HCEC 1CT (cell line): Measurements from ENCODE around the gene NEDD4L.
"Not testable (repeated sequence)": the region's sequence is repeated elsewhere in the genome, so short reads cannot be mapped to it uniquely, and the experiment has no call there.

Experiments used
- DNase-seq: peaks from one replicate; pipeline ENCODE4 v3.0.0-alpha.2; 2017

Gene NEDD4L

DNA sequence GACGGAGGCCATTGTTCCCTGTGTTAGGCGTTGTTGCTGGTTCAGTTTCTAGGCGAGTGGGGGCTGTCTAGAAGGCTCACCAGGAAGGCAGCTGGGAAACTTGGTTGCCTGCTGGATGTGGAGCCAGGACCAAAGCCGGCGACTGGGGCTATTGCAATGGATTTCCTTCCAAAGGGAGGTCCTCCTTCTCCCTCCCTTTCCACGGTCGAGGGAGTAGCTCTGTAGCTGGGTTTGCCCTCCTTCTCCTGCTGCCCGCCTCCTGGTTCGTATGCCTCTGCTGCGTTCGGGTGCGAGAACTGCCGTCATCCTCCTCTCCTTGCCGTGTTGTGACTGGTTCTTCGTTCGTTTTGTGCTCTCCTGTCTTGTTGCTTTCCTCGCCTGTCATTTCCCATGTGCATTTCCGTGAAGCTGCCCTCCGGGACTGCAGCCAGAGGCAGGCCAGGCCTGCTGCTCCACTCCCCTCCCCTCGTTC lies 203.4 kb downstream of the NEDD4L start:
- no peak for DNase-seq

DNA sequence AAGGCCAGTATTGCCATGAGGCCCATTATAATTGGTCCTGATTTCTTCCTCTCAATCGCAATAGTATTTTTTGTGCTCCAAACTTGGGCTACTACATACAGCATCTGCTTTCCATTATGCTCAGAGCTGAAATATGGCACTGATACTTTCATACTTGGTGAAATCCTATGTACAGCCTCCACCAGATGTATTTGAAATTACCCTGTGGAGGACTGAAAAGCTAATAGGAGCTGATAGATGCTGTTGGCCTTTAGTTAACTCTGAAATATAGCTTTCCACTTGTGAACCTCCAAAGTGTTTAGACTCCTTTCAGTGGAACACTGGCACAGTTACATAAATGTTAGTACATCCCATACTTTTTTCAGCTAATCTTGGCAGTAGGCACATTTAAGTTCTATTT lies 205.7 kb downstream of the NEDD4L start:
- no peak for DNase-seq

DNA sequence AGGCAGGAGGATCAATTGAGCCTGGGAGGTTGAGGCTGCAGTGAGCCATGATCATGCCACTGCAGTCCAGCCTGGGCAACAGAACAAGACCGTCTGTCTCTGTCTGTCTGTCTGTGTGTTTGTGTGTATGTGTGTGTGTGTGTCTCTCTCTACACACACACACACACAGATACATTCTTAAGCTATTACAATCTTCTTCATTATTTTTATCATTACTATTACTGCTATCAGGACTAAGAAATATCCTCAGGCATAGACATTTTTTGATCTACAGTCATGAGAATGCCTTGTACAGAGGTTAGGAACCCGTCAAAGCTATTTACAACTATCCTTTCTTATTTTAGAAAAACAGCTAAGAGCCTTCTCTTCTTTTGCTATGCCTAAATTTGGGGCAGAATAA lies 207.4 kb downstream of the NEDD4L start:
- no peak for DNase-seq

DNA sequence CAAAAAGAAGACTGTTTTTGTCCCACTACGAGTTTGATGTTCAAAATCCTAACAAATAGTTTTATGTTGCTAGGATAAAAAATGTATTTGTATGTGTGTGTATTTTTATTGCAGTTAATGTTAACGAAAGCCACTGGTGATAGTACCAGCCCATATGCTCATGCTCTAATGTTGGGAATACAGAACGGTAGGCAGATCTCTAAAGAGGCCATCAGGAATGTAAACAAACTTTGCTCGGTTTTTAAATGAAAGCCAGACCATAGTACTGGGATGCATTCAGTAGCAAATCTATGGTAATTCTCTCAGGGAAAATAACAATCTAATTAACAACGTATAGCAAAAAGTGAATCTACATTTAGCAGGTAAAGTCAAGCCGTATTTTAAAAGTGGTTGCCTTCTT lies 208.1 kb downstream of the NEDD4L start:
- DNase-seq, result no peak

DNA sequence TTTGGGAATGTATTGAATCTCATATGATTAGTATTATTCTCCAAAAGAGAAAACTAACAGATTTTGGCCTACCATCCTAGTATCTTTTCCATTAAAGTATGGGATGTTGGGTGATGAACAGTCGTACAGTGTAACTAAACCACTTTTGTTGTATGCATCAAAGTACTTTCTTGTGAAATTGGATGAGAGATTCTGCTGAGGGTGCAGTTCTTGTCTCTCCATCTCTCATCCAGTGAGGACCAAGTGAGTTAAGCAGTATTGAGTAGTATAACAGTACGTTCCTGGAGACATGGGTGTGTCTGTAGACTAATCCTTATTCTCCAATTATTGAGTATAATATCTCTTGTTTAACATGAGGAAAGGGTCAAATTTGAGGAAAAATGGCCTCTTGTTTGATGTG lies 209.3 kb downstream of the NEDD4L start:
- no peak for DNase-seq

DNA sequence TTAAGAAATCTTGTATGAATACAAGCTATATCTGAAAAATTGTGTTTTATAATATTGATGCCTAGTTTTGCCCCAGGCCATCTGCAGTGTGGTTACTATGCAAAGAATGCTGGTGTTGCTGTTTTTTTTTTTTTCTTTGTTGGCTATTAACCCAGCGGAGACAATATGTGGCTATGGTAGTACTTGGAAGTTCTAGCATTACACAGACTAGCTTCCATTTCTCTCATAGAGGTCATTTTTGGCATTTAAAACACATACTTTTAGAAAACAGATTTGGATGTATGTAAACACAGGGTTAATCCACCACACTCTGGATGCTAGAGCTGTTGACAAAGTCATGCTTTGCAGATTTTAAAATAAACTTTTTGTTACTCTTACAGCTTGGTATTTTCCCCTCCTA lies 209.8 kb downstream of the NEDD4L start:
- DNase-seq, result no peak

DNA sequence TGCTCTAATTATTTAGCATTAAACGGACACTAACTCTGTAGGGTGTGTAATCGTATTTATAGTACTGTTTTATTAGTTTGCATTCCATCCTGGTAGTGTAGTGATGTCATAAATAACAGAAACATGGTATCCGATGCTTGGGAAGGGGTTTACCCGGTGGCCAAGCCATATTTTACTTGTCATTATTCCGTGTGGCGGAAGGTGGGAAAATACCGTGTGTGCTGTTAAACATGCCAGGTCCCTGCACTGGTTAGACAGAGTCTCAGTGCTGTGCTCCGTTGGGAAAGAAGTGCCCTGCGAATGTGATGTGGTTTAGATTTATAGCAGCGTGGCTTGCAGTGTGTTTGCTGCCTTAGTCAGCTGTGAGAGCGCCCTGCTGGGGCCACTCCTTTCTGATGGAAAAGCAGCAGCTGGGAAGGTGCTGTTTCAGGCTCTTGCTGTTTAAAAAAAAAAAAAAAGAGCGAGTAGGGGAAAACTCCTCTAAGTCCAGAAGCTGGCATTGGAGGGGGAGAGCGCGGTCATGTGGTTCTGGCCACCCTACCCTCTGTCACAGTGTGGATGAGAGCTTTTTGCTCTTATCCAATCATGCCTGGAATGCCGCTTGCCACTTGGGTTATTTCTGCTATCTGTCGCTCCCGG lies 211.0 kb downstream of the NEDD4L start:
- no peak for DNase-seq

DNA sequence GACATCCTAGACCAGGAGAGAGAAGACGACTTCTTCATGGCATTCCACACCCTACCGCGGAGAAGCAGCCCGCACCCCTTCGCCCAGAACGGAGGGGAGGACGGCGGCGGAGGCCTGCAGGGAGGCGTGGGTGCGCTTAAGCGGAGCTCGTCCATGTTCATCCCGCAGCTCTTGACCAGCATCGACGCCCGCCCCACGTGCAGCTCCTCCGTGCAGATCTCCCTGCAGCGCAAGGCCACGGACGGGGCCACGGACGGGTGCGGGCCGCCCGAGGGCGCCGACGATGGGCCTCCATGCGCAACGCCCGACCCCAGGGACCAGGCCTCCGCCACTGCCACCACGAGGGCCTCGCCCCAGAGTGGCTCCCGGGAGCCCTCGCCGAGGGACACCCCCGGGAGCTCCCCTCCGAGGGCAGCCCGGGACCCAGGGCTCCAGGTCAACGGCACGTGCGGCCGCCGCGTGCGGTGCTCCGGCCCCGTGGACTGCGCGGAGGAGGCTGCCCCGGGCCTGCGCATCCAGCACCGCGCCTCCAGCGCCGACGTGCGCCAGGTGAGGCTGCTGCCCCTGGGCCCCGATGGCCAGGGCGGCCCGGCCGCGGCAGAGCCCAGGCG lies 211.8 kb downstream of the NEDD4L start:
- DNase-seq, result no peak

DNA sequence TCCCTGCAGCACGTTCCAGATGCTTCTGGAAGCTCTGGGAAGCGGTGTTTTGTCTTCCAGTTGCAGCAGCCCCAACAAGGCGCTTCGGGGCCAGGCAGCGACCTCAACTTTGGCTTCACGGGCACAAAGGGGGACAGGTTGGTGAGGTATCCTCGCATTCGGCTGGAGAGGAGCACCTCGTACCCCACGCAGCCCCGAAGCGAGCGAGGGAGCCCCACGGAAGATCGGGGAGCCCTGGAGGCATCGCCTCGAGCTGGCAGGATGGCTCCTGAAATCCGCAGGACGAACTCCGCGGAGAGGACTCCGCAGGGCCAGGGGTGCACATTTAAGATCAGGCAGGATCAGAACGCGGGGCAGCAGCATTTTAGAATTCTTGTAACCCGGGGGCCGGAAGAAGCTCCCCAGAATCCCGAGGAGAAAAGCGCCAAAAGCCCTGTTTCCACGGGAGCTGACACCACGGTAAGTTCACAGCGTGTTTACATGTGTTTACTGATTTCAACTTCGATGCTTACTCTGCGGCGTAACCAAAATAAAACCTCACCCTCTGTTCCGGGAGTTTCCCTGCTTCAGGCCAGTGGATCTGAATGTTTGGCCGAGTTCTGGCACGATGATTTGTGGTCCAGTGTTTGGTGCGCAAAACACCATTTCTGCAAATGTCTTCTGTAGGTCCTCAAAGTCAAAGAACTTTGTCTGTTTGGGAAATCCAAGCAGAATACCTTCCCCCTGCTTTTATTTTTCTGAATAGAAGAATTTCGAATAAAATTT lies 212.5 kb downstream of the NEDD4L start:
- DNase-seq, result no peak

DNA sequence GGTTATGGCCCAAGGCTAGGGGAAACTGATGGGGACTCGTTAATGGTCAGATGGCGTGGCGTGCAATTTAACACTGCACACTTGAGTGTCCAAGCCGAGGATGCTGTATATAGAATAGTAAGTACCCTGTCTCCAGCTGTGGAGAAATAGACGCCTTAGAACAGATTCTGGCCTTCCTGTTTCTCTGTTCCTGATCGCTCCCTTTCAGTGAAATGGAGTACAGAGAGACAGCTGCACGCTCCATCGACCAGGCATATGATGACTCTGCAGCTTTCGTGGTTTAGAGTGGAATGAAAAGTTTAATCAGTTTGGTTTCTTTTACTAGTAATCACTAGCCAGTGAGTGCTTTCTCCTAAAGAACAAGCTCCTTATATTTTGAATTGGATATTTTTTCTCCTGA lies 213.4 kb downstream of the NEDD4L start:
- DNase-seq, result no peak

DNA sequence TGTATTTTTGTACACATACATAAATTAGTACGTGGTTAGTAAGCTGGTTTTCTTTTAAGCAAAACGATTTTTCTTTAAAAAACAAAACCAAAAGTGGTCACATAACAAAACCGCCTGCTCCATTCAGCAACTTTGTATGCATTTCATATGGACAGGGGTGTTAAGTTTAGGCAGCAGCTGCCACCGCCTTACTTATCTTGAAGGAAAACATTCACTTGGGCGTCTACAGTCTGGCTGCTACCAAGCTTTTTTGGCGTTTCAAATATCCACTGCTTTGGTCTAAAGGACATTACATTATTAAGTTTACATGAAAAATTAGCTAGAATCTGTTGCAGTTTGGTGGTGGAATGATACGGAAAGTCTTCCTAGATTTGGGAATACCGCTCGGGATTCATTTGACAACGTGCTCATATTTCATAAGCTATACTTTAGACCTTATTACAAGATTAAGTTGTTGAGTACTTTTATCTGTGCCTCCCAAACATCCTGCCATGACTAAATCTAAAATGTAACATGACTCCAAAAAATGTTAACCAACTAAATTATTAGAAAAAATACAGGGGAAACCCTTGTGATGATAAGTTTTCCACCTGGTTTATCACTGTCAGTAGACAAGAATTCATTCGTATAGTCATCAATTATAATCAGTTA lies 214.8 kb downstream of the NEDD4L start:
- DNase-seq, result no peak

DNA sequence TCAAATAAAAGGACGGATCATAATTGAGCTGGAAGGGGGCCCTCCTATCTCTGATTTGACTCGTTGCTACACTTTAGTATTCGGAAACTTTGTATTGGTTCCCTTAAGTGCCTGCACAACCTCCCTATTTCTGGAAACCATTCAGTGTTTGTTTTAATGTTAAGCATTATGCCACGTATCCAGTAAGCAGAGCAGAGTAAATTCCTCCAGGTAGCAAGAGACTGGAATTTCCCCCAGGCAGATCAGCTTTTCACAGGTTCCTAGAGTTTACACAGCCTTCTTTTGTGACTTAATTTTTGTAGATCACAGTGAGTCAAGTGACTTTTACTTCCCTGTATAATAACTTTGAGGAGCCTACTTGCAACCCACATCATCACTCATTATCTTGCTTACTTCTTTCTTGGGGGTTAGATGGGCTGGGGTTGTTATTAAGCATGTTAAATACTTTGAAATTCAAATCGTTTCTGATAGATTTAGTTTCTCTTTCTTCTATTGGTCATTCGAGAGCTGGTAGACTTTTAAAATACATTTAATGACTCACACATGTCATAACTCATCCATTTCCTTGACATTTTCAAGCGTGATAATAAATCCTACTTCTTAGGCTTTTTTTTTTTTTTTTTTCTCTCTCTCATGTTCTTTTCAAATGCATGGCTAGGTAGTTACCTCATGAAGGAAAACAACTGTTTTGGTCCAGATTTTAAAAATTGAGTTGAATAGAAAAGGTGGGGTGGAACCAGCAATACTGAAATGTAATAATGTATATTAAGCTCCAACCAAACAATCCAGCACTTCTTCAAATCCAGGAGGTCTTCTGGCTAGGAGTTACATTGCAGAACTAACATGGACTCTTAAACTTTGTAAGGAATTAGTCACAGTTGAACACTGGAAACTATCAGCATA lies 219.3 kb downstream of the NEDD4L start:
- peak; percentile 60 for DNase-seq

DNA sequence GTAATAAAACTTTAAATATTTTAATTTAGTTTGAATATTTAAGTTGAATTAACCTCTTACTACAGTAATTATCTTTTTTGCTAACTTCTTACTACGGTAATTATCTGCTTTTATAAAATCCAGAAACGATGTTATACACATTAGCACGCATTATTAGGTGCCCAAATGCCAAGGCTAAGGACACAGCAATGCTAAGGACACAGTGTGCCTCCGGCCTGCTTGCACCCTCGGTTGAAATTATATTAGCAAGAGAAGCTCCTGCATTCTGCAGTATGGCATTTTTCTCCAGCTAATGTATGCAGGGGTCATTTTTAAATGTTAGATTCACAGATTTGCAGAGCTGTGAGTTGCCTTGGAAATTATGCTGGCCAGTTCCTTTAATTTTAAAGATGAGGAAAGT lies 220.0 kb downstream of the NEDD4L start:
- no peak for DNase-seq

DNA sequence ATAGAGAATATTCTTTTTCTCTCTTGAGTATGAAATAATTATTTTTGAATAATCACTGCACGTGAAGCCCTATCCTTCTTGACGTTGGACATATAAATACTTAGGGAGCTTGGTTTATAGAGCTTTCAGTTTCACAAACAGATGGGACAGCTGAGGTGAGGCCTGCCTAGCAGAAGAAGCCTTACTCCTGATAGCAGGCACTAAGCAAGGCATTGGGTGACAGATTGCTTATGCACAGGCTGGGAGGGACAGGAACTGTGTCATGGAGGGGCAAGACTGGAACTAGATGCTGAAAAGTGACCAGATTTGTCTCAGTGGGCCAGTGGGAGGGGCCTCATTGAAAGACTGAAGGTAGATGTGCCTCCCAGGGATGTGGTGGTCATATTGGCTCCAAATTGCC lies 220.8 kb downstream of the NEDD4L start:
- no peak for DNase-seq

DNA sequence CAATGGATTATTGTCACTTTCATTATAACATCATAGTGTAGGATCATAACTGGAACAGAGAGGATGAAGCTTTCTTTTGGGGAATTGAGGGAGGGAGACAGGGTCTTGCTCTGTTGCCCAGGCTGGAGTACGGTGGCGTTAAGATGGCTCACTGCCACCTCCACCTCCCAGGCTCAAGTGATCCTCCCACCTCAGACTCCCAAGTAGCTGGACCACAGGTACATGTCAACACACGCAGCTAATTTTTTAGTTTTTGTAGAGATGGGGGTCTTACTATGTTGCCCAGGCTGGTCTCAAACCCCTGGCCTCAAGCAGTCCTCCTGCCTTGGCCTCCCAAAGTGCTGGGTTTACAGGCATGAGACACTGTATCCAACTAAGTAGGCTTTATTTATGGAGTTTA lies 221.5 kb downstream of the NEDD4L start:
- DNase-seq, result not testable (repeated sequence)

DNA sequence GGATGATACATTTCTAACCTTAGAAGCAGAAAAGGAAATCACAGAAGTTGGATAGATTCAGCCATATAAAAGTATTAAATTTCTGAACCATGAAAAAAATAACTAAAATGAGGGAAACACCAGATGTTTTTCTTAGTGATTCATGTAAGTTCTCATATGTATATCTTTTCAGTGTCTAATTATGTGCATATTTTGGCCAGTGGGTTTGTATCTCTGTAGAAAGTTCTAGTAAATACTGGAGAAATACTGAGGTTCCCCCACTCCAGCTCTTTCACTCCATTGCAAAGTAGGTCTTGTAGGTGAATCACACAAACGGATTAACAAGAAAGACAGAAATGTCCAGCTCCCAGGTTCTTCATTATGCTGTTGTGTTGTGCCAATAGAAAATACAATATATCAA lies 222.3 kb downstream of the NEDD4L start:
- DNase-seq, result peak; percentile 25

DNA sequence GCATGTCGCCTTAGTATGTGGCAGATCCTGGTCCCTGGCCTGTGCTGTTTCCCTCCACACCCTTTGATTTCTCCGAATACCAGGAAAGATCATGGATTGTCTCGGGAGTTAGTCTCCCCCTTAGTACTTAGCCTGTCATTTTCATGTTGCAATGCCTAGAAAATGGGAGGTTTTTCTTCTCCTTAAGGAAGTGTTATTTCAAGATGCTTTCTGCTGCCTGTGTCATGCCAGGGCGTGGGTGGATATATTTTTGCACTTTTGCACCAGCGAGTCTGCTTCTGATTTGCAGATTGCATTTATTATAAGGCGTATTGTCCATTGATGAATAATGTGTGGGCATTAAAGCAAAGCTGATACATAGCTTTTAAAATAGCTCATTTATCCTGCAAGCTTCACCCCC lies 223.5 kb downstream of the NEDD4L start:
- no peak for DNase-seq

DNA sequence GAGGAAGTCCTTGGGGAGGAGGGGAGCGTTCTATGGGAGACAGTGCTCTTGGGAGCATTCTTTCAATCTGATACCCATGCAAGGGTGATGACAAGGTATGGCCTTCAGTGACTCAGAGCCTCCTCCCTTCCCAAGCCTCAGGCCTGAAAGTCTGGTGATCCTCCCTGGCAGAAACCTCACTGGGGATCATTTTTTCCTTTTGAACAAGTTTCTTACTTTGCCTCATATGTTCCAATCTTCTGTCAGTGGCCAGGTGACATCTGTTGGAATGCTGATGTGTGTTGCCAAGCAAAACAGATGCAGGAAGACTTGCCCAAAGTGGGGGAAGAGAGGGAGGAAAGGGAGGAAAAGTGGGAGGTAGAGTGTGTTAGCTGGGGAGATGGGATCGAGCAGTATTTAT lies 224.8 kb downstream of the NEDD4L start:
- peak; percentile 62 for DNase-seq

DNA sequence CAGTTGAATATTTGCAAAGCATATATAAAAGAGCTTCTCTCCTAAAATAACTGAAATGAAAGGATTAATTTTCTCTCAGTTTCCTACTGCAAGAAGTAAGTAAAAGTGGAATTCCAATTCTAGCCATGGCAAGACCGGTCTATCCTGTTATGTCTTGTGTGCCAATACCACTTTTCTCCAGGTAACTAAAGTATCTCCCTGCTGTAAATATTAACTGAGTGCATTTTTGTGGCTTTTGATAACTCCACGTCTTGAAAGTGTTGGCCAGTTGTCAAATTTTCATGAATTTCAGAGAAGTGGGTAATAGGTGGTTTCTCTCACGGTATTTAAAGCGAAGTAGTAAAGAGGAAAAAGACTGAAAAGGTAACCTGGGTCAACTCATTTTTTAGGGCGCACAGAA lies 225.9 kb downstream of the NEDD4L start:
- no peak for DNase-seq

DNA sequence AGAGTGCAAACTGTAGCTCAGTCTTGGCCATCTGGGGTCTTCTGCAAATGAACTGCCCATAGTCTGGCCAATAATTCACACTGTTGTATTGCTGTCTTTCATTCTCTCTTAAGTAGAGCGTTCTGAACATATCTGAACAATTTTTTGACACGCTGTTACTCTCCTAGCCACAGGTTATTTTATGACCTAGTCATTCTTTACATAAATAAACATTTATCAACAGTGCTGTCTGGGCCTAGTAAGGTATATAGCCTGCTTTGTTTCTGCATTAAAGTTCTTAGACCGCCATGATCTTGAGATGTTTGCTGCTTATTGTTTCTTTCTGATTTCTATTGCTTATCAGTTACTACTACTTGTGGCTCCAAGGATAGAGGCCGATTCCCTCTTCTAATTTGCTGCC lies 226.4 kb downstream of the NEDD4L start:
- no peak for DNase-seq

DNA sequence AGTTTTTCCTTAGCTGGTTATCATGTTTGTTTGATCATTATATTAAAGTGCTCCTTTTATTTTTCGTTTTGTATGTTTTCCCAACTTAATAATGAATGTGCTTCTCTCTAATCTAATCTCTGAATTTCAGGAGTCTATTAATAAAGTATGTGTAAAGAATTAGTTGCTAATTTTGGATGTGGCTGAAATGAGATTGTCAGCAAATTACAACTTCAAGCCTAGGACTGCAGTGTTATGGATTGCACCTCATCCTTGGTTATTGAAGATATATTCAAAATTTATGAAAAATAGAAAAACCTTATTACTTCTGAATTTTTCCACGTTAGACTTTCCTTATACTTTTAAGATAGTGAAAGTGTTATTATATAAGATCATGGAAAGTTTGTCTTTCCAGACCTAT lies 227.7 kb downstream of the NEDD4L start:
- DNase-seq, result no peak

DNA sequence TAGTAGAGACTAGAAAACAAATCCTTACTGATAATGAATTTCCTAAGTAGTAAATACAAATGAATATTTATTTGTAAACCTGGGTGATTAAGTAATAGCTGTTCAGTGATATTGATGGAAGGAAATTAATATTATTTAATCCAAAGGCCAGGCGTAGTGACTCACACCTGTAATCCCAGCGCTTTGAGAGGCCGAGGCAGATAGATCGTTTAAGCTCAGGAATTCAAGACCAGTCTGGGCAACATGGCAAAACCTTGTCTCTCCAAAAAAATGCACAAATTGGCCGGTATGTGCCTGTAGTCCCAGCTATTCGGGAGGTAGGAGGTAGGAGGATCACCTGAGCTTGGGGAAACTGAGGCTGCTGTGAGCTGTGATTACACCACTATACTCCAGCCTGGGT lies 228.2 kb downstream of the NEDD4L start:
- no peak for DNase-seq
